Measurements from ENCODE around the gene LY6G5C. TPM values are rescaled to one million over a fixed set of nuclear protein-coding genes. Genes with fewer than 3 reads are reported as not detected.
A peak's percentile ranks its signal among the peaks of the same experiment; 100 is the strongest.

Gene LY6G5C
- total and polyA plus RNA-seq, 12 donors, result 1.2 to 3.5 (median 2.0) TPM

- H3K27ac ChIP-seq, result no peak overlapping the region
- no peak for TF ChIP-seq CTCF (IDR thresholded peaks at IDR 0.05)
- no peaks in the 10 kb centered on the region for H3K9me3 ChIP-seq
- WGBS, 2 donors, result 95 to 97% methylated on average over 8 of the region's 8 CpGs
- ATAC-seq, result no peak
- H3K36me3 ChIP-seq, result peaks cover 0 to 55% (median 5%) of the 10 kb centered on the region in 9 donors
- H3K4me1 ChIP-seq, result peaks cover 12 to 58% (median 52%) of the 10 kb centered on the region in 9 donors
- intact Hi-C loops (cut with DNase I), result no loop called here
- no peak for DNase-seq
- no peak overlapping the region for H3K4me3 ChIP-seq
- H3K27me3 ChIP-seq, result no peaks in the 10 kb centered on the region
Measured at GRCh38 chr6:31654574-31655348, 26.1 kb downstream of the LY6G5C start.

GRCh38 chr6:31652925-31653724, 27.7 kb downstream of the LY6G5C start:
- H3K36me3 ChIP-seq, result peaks cover 0 to 65% (median 22%) of the 10 kb centered on the region in 9 donors
- H3K9me3 ChIP-seq, result no peaks in the 10 kb centered on the region
- 9% methylated on average over 37 of the region's 37 CpGs for WGBS, 2 donors
- DNase-seq, result peak; percentile 76 to 94
- ATAC-seq, result peak; percentile 69 to 86 (median 82)
- intact Hi-C loops (cut with DNase I), result loop anchor here in 2 of 10 donors (1.0 to 2.0 kb wide), 2 partner anchors 32 to 33 kb away; partner anchors contain the start of gene PRRC2A (in 2 of the 2)
- no peaks in the 10 kb centered on the region for H3K27me3 ChIP-seq
- peaks cover 0 to 45% (median 36%) of the 10 kb centered on the region in 9 donors for H3K4me1 ChIP-seq
- peak in 3 of 9 donors; percentile 14 to 29 (median 19) for TF ChIP-seq CTCF (IDR thresholded peaks at IDR 0.05)
- peak overlapping the region; percentile 85 to 100 (median 98) for H3K27ac ChIP-seq
- H3K4me3 ChIP-seq, result peak overlapping the region; percentile 51 to 93 (median 76)

GRCh38 chr6:31651602-31652191, 29.2 kb downstream of the LY6G5C start:
- H3K9me3 ChIP-seq, result no peaks in the 10 kb centered on the region
- peak; percentile 63 to 79 (median 76) for ATAC-seq
- peaks cover 0 to 65% (median 34%) of the 10 kb centered on the region in 9 donors for H3K36me3 ChIP-seq
- peak overlapping the region; percentile 51 to 93 (median 76) for H3K4me3 ChIP-seq
- DNase-seq, result peak in 1 of 2 donors; percentile 84
- WGBS, 2 donors, result 2% methylated on average over 29 of the region's 29 CpGs
- peaks cover 0 to 37% (median 28%) of the 10 kb centered on the region in 9 donors for H3K4me1 ChIP-seq
- intact Hi-C loops (cut with DNase I), result loop anchor here in 2 of 10 donors (1.0 to 2.0 kb wide), 2 partner anchors 31 kb away; partner anchors contain the start of gene PRRC2A (in 2 of the 2)
- peak overlapping the region; percentile 85 to 100 (median 98) for H3K27ac ChIP-seq
- no peak for TF ChIP-seq CTCF (IDR thresholded peaks at IDR 0.05)
- H3K27me3 ChIP-seq, result no peaks in the 10 kb centered on the region

DNA sequence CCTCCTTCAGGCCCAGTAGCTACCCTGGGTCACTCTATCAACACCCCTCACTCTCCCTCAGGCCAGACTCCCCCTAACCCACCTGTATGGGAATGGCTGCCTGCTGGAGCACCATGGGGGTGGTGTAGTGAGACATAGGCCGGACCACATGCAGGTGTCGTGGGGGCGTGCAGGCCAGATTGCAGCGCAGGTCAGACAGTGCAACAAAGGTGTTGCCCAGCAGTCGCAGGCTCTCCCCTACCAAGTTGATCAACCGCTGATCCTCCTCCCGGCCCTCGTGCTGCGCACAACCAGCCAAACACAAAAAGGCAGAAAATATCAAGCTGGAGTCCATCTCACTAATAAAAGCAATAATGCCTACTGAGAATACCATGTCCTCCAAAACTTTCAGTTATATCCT, 35.5 kb downstream of the LY6G5C start:
- DNase-seq, result no peak
- Histone ChIP-seq H3K9me3 (no peaks in the 10 kb centered on the region), H3K27me3 (no peaks in the 10 kb centered on the region), H3K27ac (no peak overlapping the region), H3K4me3 (no peak overlapping the region), H3K4me1 (peaks cover 0 to 10% (median 3%) of the 10 kb centered on the region in 9 donors), H3K36me3 (peaks cover 3 to 100% (median 97%) of the 10 kb centered on the region in 9 donors)
- intact Hi-C loops (cut with DNase I), result no loop called here
- TF ChIP-seq CTCF (IDR thresholded peaks at IDR 0.05), result no peak
- 92 to 96% methylated on average over 9 of the region's 9 CpGs for WGBS, 2 donors
- ATAC-seq, result no peak
